Measurements from ENCODE around the gene TUBG2. TPM values are rescaled to one million over a fixed set of nuclear protein-coding genes. Genes with fewer than 3 reads are reported as not detected.

The TUBG2 gene
- total RNA-seq, 1 experiment from 2014 or later = 23.8 TPM

DNA sequence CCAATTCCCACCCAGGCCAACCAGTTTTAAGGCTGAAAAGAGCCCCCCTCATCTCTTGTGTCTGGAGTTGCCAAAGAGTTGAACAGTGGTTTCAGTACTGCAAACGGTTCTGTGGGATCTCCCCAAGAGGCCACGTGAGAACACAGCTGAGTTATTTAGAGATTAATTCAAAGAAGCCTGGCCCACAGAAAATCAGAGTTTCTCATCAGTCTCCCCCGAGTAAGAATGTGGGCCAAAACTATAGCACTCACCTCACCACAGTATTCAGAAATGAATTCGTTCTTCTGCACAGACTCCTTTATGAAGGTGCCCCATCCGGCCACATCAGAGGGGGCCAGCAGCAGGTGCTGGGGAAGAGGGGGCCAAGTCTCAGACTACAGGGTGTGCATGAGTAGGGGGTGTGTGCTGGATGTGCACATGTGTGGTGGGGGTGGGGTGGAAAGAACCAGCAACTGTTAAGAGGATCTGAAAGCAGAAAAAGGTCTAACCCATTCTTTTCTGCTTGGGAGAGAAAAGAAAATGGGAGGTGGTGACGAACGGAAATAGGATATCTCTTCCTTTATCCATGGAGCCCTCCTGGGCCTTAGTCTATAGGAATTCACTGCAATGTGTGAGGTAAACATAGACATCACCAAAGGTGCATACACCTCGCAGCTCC lies 45.9 kb downstream of the TUBG2 start:
- DNase-seq = no peak
- no peaks in the 10 kb centered on the region for H3K4me1 ChIP-seq
- BruUV-seq (replicated peaks) = no TSS peak
- peaks cover 9% of the 10 kb centered on the region for H3K36me3 Mint-ChIP-seq (ENCODE audit: insufficient read depth, unreplicated experiment)
- TF ChIP-seq, protein P1, sequence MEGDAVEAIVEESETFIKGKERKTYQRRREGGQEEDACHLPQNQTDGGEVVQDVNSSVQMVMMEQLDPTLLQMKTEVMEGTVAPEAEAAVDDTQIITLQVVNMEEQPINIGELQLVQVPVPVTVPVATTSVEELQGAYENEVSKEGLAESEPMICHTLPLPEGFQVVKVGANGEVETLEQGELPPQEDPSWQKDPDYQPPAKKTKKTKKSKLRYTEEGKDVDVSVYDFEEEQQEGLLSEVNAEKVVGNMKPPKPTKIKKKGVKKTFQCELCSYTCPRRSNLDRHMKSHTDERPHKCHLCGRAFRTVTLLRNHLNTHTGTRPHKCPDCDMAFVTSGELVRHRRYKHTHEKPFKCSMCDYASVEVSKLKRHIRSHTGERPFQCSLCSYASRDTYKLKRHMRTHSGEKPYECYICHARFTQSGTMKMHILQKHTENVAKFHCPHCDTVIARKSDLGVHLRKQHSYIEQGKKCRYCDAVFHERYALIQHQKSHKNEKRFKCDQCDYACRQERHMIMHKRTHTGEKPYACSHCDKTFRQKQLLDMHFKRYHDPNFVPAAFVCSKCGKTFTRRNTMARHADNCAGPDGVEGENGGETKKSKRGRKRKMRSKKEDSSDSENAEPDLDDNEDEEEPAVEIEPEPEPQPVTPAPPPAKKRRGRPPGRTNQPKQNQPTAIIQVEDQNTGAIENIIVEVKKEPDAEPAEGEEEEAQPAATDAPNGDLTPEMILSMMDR (IDR thresholded peaks at IDR 0.05; ENCODE audit: insufficient read depth in 1 of 2, low read depth in 1 of 2, low read length in 1 of 2, severe bottlenecking in 1 of 2, unreplicated experiment in 1 of 2) = no peak
- H3K9me3 Mint-ChIP-seq (ENCODE audit: unreplicated experiment) = no peaks in the 10 kb centered on the region
- CTCF ChIA-PET = no interaction called here
- no peak overlapping the region for H3K27ac Mint-ChIP-seq (ENCODE audit: unreplicated experiment)
- H3K4me1 Mint-ChIP-seq (ENCODE audit: low read depth, unreplicated experiment) = no peaks in the 10 kb centered on the region
- POLR2A ChIA-PET = no interaction called here
- no peak overlapping the region for H3K4me3 ChIP-seq (ENCODE audit: low read depth, low read length)
- no peaks in the 10 kb centered on the region for H3K27me3 Mint-ChIP-seq (ENCODE audit: insufficient read depth, unreplicated experiment)
- no peaks in the 10 kb centered on the region for H3K9me3 ChIP-seq
- no peak overlapping the region for H3K4me3 Mint-ChIP-seq (ENCODE audit: unreplicated experiment)
- intact Hi-C loops (cut with micrococcal nuclease; ENCODE audit: unreplicated experiment) = no loop called here
- H3K27me3 ChIP-seq (replicated peaks; ENCODE audit: control insufficient read depth, insufficient read depth, low read length) = no peaks in the 10 kb centered on the region
- peaks cover 1% of the 10 kb centered on the region for H3K36me3 ChIP-seq (ENCODE audit: control insufficient read depth, insufficient read depth, low read length)

DNA sequence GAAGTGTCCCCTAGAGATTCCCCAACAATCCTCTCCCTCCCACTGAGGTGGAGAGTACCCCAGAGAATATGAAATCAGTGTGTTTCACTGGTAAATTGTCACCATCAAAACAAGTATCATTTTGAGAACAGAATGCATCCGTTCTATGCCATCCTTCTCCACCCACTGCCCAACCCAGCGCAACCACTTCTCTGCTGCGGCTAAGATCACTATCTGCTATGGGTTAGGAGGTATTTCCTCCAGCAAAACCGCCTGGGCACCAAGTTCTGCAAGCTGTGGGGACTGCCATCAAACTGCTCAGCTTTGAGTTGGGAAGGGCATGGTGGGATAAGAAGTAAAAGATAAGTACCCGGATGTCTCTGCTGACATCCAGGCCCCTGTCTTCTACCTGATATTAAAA lies 47.6 kb downstream of the TUBG2 start:
- TF ChIP-seq, protein P1 (IDR thresholded peaks at IDR 0.05; ENCODE audit: insufficient read depth in 1 of 2, low read depth in 1 of 2, low read length in 1 of 2, severe bottlenecking in 1 of 2, unreplicated experiment in 1 of 2) = no peak
- Histone ChIP-seq H3K36me3 (ENCODE audit: control insufficient read depth, insufficient read depth, low read length) (peaks cover 1% of the 10 kb centered on the region), H3K4me3 (ENCODE audit: low read depth, low read length) (no peak overlapping the region), H3K4me1 (no peaks in the 10 kb centered on the region), H3K9me3 (no peaks in the 10 kb centered on the region), H3K27me3 (replicated peaks; ENCODE audit: control insufficient read depth, insufficient read depth, low read length) (no peaks in the 10 kb centered on the region)
- ChIA-PET POLR2A (no interaction called here), CTCF (interaction anchor here (0.7 kb wide), 1 partner anchor 40 kb away, joined by 4 read pairs; no protein-coding TSS in a partner anchor)
- Mint-ChIP-seq H3K27ac (ENCODE audit: unreplicated experiment) (no peak overlapping the region), H3K36me3 (ENCODE audit: insufficient read depth, unreplicated experiment) (peaks cover 23% of the 10 kb centered on the region), H3K4me1 (ENCODE audit: low read depth, unreplicated experiment) (no peaks in the 10 kb centered on the region), H3K9me3 (ENCODE audit: unreplicated experiment) (no peaks in the 10 kb centered on the region), H3K27me3 (ENCODE audit: insufficient read depth, unreplicated experiment) (no peaks in the 10 kb centered on the region), H3K4me3 (ENCODE audit: unreplicated experiment) (no peak overlapping the region)
- intact Hi-C loops (cut with micrococcal nuclease; ENCODE audit: unreplicated experiment) = no loop called here
- no peak for DNase-seq
- no TSS peak for BruUV-seq (replicated peaks)

DNA sequence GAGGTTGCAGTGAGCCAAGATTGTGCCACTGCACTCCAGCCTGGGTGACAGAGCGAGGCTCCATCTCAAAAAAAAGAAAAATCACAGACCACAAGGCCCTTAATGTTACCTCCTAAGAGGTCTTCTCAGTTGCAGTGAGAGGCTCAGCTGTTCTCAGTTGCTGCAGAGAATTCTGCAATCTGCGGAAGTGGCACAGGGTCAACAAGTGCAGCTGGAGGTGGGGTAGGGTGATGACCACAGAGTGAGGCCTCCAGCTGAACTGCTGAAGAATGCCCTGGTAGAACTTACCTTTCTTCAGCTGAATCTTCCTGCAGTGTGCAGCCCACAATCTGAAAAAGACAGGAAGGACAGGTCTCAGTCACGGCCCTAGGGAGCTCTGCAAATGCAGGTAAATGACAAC lies 49.5 kb downstream of the TUBG2 start:
- POLR2A ChIA-PET = no interaction called here

More for the DNA sequence above, 49.5 kb downstream of the TUBG2 start:
- no peaks in the 10 kb centered on the region for H3K27me3 Mint-ChIP-seq (ENCODE audit: insufficient read depth, unreplicated experiment)
- no peaks in the 10 kb centered on the region for H3K9me3 ChIP-seq
- no peak for DNase-seq
- intact Hi-C loops (cut with micrococcal nuclease; ENCODE audit: unreplicated experiment) = no loop called here
- H3K9me3 Mint-ChIP-seq (ENCODE audit: unreplicated experiment) = no peaks in the 10 kb centered on the region
- peaks cover 36% of the 10 kb centered on the region for H3K36me3 Mint-ChIP-seq (ENCODE audit: insufficient read depth, unreplicated experiment)
- H3K4me3 Mint-ChIP-seq (ENCODE audit: unreplicated experiment) = no peak overlapping the region
- H3K36me3 ChIP-seq (ENCODE audit: control insufficient read depth, insufficient read depth, low read length) = peaks cover 1% of the 10 kb centered on the region
- H3K4me1 Mint-ChIP-seq (ENCODE audit: low read depth, unreplicated experiment) = no peaks in the 10 kb centered on the region
- no TSS peak for BruUV-seq (replicated peaks)
- H3K27ac Mint-ChIP-seq (ENCODE audit: unreplicated experiment) = no peak overlapping the region
- TF ChIP-seq, protein P1 (IDR thresholded peaks at IDR 0.05; ENCODE audit: insufficient read depth in 1 of 2, low read depth in 1 of 2, low read length in 1 of 2, severe bottlenecking in 1 of 2, unreplicated experiment in 1 of 2) = no peak
- H3K27me3 ChIP-seq (replicated peaks; ENCODE audit: control insufficient read depth, insufficient read depth, low read length) = no peaks in the 10 kb centered on the region
- CTCF ChIA-PET = interaction anchor here (1.5 kb wide), 1 partner anchor 55 kb away, joined by 6 read pairs; no protein-coding TSS in a partner anchor
- no peak overlapping the region for H3K4me3 ChIP-seq (ENCODE audit: low read depth, low read length)
- H3K4me1 ChIP-seq = no peaks in the 10 kb centered on the region

Measured in Caco-2 (cell line).